H1 (cell line): ENCODE data around the gene ANKEF1. TPM values are rescaled to one million over a fixed set of nuclear protein-coding genes. Genes with fewer than 3 reads are reported as not detected.

Experiments
- CTCF ChIA-PET: fragments of 300-600 bp; sonication (Branson Sonifier 250); formaldehyde crosslinking; loops from one replicate; lab custom pipeline; 2021; ENCODE audit not compliant: partially characterized antibody; lab: Charles Lee
- POLR2A ChIA-PET: fragments of 300-600 bp; sonication (Branson Sonifier 250); formaldehyde crosslinking; loops from one replicate; lab custom pipeline; 2021; ENCODE audit warnings: inconsistent platforms; ENCODE audit not compliant: partially characterized antibody; lab: Charles Lee
- DNase-seq, 2 experiments: peaks; one replicate each; pipeline versions ENCODE4 v3.0.0 to v3.0.0-alpha.2; 2010 to 2022; ENCODE audit warnings: low spot score in 2 of 2, low read depth in 1 of 2, mixed read lengths in 1 of 2
- FAIRE-seq: peaks from 2 replicates; lab custom pipeline; 2011; peaks lifted over from hg19 to GRCh38; lab: Jason Lieb, UNC
- H2AFZ ChIP-seq: 2 replicates; pipeline ENCODE4 v1.8.1; 2012; ENCODE audit warnings: low read length, inconsistent platforms
- H2AK5ac ChIP-seq: 2 replicates; pipeline ENCODE4 v1.6.1; 2013; ENCODE audit warnings: low read depth, low read length
- H2BK120ac ChIP-seq: replicated peaks from 2 replicates; pipeline ENCODE3; 2013; ENCODE audit warnings: low read depth, low read length, inconsistent platforms
- H2BK12ac ChIP-seq: 2 replicates; pipeline ENCODE4 v1.6.1; 2013; ENCODE audit warnings: low read depth, low read length
- H2BK15ac ChIP-seq: 2 replicates; pipeline ENCODE4 v1.6.1; 2013; ENCODE audit warnings: low read length
- H2BK20ac ChIP-seq: 2 replicates; pipeline ENCODE4 v1.6.1; 2013; ENCODE audit warnings: low read length
- H2BK5ac ChIP-seq: 2 replicates; pipeline ENCODE4 v1.6.1; 2013; ENCODE audit warnings: low read depth, low read length
- H3K14ac ChIP-seq: 2 replicates; pipeline ENCODE4 v1.6.1; 2013; ENCODE audit warnings: inconsistent platforms; ENCODE audit not compliant: insufficient read length
- H3K18ac ChIP-seq: 2 replicates; pipeline ENCODE4 v1.6.1; 2013; ENCODE audit warnings: low read length; ENCODE audit errors: extremely low read depth
- H3K23ac ChIP-seq: 2 replicates; pipeline ENCODE4 v1.6.1; 2013; ENCODE audit warnings: inconsistent platforms; ENCODE audit not compliant: insufficient read length
- H3K23me2 ChIP-seq: 2 replicates; pipeline ENCODE4 v1.6.1; 2013; ENCODE audit warnings: low read depth, low read length
- H3K27ac ChIP-seq: 2 replicates; pipeline ENCODE4 v1.6.1; 2011; ENCODE audit warnings: low read depth, low read length, inconsistent platforms
- H3K27me3 ChIP-seq, 4 experiments: replicated peaks in 1 of 4; 1 replicate in 1 of 4; 2 replicates in 3 of 4; pipeline versions ENCODE4 v1.6.1 to v1.8.1; 2011 to 2013; ENCODE audit warnings: low read length in 3 of 4, mild to moderate bottlenecking in 3 of 4, inconsistent platforms in 2 of 4, mixed read lengths in 2 of 4, moderate library complexity in 1 of 4; ENCODE audit not compliant: control insufficient read depth in 3 of 4, insufficient read depth in 3 of 4; ENCODE audit errors: extremely low read depth in 1 of 4
- H3K36me3 ChIP-seq, 4 experiments: 2 replicates each; pipeline versions ENCODE4 v1.6.1 to v1.8.1; 2011 to 2013; ENCODE audit warnings: mild to moderate bottlenecking in 4 of 4, low read length in 3 of 4, moderate library complexity in 2 of 4, control low read depth in 1 of 4, inconsistent platforms in 1 of 4; ENCODE audit not compliant: insufficient read depth in 4 of 4, control insufficient read depth in 2 of 4
- H3K4ac ChIP-seq: replicated peaks from 2 replicates; pipeline ENCODE3; 2013; ENCODE audit warnings: low read length, low read depth, mixed read lengths, inconsistent platforms; ENCODE audit not compliant: insufficient read length
- H3K4me1 ChIP-seq, 4 experiments: replicated peaks in 1 of 4; 1 replicate in 1 of 4; 2 replicates in 3 of 4; pipeline versions ENCODE4 v1.6.1 to v1.8.1; 2011 to 2013; ENCODE audit warnings: low read length in 3 of 4, inconsistent platforms in 2 of 4, mixed read lengths in 1 of 4; ENCODE audit not compliant: insufficient read depth in 4 of 4, control insufficient read depth in 3 of 4
- H3K4me2 ChIP-seq, 2 experiments: 2 replicates each; pipeline versions ENCODE4 v1.6.1 to v1.8.1; 2011 to 2013; ENCODE audit warnings: low read depth in 2 of 2, low read length in 2 of 2, control low read depth in 1 of 2, inconsistent platforms in 1 of 2, mild to moderate bottlenecking in 1 of 2; ENCODE audit not compliant: insufficient read depth in 1 of 2
- H3K4me3 ChIP-seq, 4 experiments: fragments of 200-600, 300-600 bp in 1 of 4; sonication (generic), shearing (Covaris generic), sonication (Bioruptor Twin) in 1 of 4; 2 replicates each; pipeline versions ENCODE4 v1.5.1 to v1.8.1; 2011 to 2016; ENCODE audit warnings: low read length in 4 of 4, low read depth in 3 of 4, control low read depth in 2 of 4, inconsistent platforms in 2 of 4, mild to moderate bottlenecking in 2 of 4, mixed read lengths in 1 of 4, moderate library complexity in 1 of 4; ENCODE audit not compliant: insufficient read depth in 2 of 4; ENCODE audit errors: extremely low read depth in 1 of 4
- H3K56ac ChIP-seq: replicated peaks from 2 replicates; pipeline ENCODE3; 2013; ENCODE audit warnings: low read depth, mild to moderate bottlenecking, mixed read lengths, low read length, inconsistent platforms; ENCODE audit not compliant: insufficient read length
- H3K79me1 ChIP-seq: 2 replicates; pipeline ENCODE4 v1.6.1; 2013; ENCODE audit warnings: low read depth, low read length, control low read depth
- H3K79me2 ChIP-seq, 2 experiments: 2 replicates each; pipeline versions ENCODE4 v1.6.1 to v1.8.1; 2012 to 2013; ENCODE audit warnings: low read length in 2 of 2, mild to moderate bottlenecking in 2 of 2, inconsistent platforms in 1 of 2; ENCODE audit not compliant: insufficient read depth in 2 of 2, control insufficient read depth in 1 of 2
- H3K9ac ChIP-seq, 4 experiments: replicated peaks in 1 of 4; 1 replicate in 1 of 4; 2 replicates in 3 of 4; pipeline versions ENCODE4 v1.6.1 to v1.8.1; 2011 to 2013; ENCODE audit warnings: low read depth in 3 of 4, low read length in 3 of 4, control low read depth in 2 of 4, mild to moderate bottlenecking in 2 of 4, moderate library complexity in 2 of 4, inconsistent platforms in 1 of 4; ENCODE audit errors: extremely low read depth in 1 of 4
- H3K9me3 ChIP-seq, 2 experiments: 2 replicates each; pipeline versions ENCODE4 v1.6.1 to v1.8.1; 2012 to 2013; ENCODE audit warnings: mild to moderate bottlenecking in 2 of 2, moderate library complexity in 2 of 2, control low read depth in 1 of 2, inconsistent platforms in 1 of 2, low read depth in 1 of 2, low read length in 1 of 2, mixed read lengths in 1 of 2; ENCODE audit not compliant: insufficient read depth in 2 of 2
- H4K20me1 ChIP-seq, 2 experiments: replicated peaks in 1 of 2; 2 replicates each; pipeline versions ENCODE3 to v1.8.1; 2011 to 2013; ENCODE audit warnings: inconsistent platforms in 2 of 2, low read length in 2 of 2, mild to moderate bottlenecking in 1 of 2; ENCODE audit not compliant: insufficient read depth in 2 of 2, control insufficient read depth in 1 of 2
- H4K5ac ChIP-seq: 2 replicates; pipeline ENCODE4 v1.6.1; 2013; ENCODE audit warnings: low read length, low read depth, mixed read lengths, inconsistent platforms; ENCODE audit not compliant: insufficient read length
- H4K8ac ChIP-seq: 2 replicates; pipeline ENCODE4 v1.8.0; 2013; ENCODE audit warnings: mild to moderate bottlenecking, moderate library complexity, low read length, inconsistent platforms; ENCODE audit not compliant: insufficient read depth; ENCODE audit errors: extremely low read depth
- H4K91ac ChIP-seq: replicated peaks from 2 replicates; pipeline ENCODE3; 2013; ENCODE audit warnings: low read length, mixed read lengths, inconsistent platforms; ENCODE audit not compliant: insufficient read length
- ATF3 ChIP-seq: IDR thresholded peaks from 2 replicates; pipeline ENCODE4 v1.6.1; 2011; ENCODE audit warnings: low read depth, mild to moderate bottlenecking, low read length; ENCODE audit not compliant: insufficient read depth
- BRCA1 ChIP-seq: IDR thresholded peaks from 2 replicates; pipeline ENCODE4 v1.6.1; 2012; ENCODE audit warnings: low read depth, low read length, improper control_type of control experiment
- EP300 ChIP-seq, 2 experiments: IDR thresholded peaks; 1 replicate in 1 of 2; 2 replicates in 1 of 2; pipeline ENCODE4 v1.6.1; 2011 to 2012; ENCODE audit warnings: low read depth in 2 of 2, low read length in 2 of 2, mild to moderate bottlenecking in 2 of 2, borderline replicate concordance in 1 of 2, inconsistent platforms in 1 of 2, moderate library complexity in 1 of 2
- KDM1A ChIP-seq: fragments of 200-600, 300-600 bp; sonication (generic); IDR thresholded peaks from 2 replicates; pipeline ENCODE4 v1.7.1; 2016; ENCODE audit warnings: mild to moderate bottlenecking, low read length, borderline replicate concordance
- SIX5 ChIP-seq: IDR thresholded peaks from 2 replicates; pipeline ENCODE4 v1.6.1; 2011; ENCODE audit warnings: mild to moderate bottlenecking, low read depth, low read length
- WGBS, 2 experiments: shearing (Covaris generic) in 1 of 2; methylation state at CpG; one replicate each; pipeline versions ENCODE4 v1.1.6 to v1.1.7; 2013 to 2015; ENCODE audit warnings: low lambda C conversion rate in 2 of 2, mixed read lengths in 2 of 2, inconsistent platforms in 1 of 2, low coverage in 1 of 2, missing lambda C conversion rate in 1 of 2; ENCODE audit not compliant: insufficient replicate concordance in 2 of 2, insufficient coverage in 1 of 2, insufficient read length in 1 of 2; ENCODE audit errors: extremely low coverage in 1 of 2, missing lambda C conversion rate in 1 of 2; 5-methylcytosine and 5-hydroxymethylcytosine counted together
- polyA plus RNA-seq, 7 experiments: library from polyadenylated mRNA; depleted of rRNA in 3 of 7; stranded (reverse) in 5 of 7; unstranded in 2 of 7; fragments of >200 nt in 5 of 7; fragments of 200-250 nt in 2 of 7; gene quantifications; 1 replicate in 5 of 7; 2 replicates in 1 of 7; 4 replicates in 1 of 7; pipeline versions ENCODE4 v1.2.1 to v1.2.3, GENCODE V29; 2011 to 2013; ENCODE audit warnings: missing spikeins in 2 of 7, mixed read lengths in 2 of 7
- total RNA-seq: library from RNA; stranded (reverse); fragmentation: NEBNext Ultra II Directional; extraction: Animal tissue kit (Norgen Biotek cat#: 25700); gene quantifications from 2 replicates; pipeline ENCODE4 v1.2.1, GENCODE V29; 2021

Gene ANKEF1
- total and polyA plus RNA-seq, 2 of the 8 experiments (the other 6 are each of a cell fraction or from before 2014, with no cell fraction given): 2.8 to 10.0 TPM

- no peak overlapping the region for H3K27ac ChIP-seq
- H2AK5ac ChIP-seq: no peak overlapping the region
- H3K4me3 ChIP-seq: no peak overlapping the region
- DNase-seq (no peak), FAIRE-seq (no peak)
- no peak overlapping the region for H4K91ac ChIP-seq
- H3K14ac ChIP-seq: no peak overlapping the region
- no peak overlapping the region for H4K8ac ChIP-seq
- no peak overlapping the region for H2BK20ac ChIP-seq
- no peaks in the 10 kb centered on the region for H3K9me3 ChIP-seq
- TF ChIP-seq ATF3 (no peak), EP300 (IDR thresholded peaks at IDR 0.05; ENCODE audit: borderline replicate concordance in 1 of 2, low read depth in 2 of 2, low read length in 2 of 2) (no peak), KDM1A (no peak), SIX5 (no peak), BRCA1 (no peak)
- no peaks in the 10 kb centered on the region for H3K27me3 ChIP-seq
- H3K4me2 ChIP-seq: no peak overlapping the region
- H3K4me1 ChIP-seq: peaks cover 0 to 3% (median 1%) of the 10 kb centered on the region in 4 experiments; a peak in 2 of 7 replicates
- H3K18ac ChIP-seq: no peak overlapping the region
- no peak overlapping the region for H4K5ac ChIP-seq
- no peak overlapping the region for H2BK15ac ChIP-seq
- H3K23me2 ChIP-seq: no peaks in the 10 kb centered on the region
- no peaks in the 10 kb centered on the region for H3K79me2 ChIP-seq
- WGBS, 2 experiments: 90% methylated on average over 5 of the region's 5 CpGs; no CpG with 5 or more reads in 1 of the 2 experiments
- H3K79me1 ChIP-seq: no peaks in the 10 kb centered on the region
- H3K23ac ChIP-seq: no peak overlapping the region
- no peak overlapping the region for H2AFZ ChIP-seq
- CTCF ChIA-PET: no interaction called here
- H3K9ac ChIP-seq: no peak overlapping the region
- no peak overlapping the region for H2BK120ac ChIP-seq
- no peaks in the 10 kb centered on the region for H4K20me1 ChIP-seq
- POLR2A ChIA-PET: interaction anchor here (1.6 kb wide), 1 partner anchor 16 kb away, joined by 3 read pairs; no protein-coding TSS in a partner anchor
- no peak overlapping the region for H3K4ac ChIP-seq
- no peak overlapping the region for H3K56ac ChIP-seq
- H2BK12ac ChIP-seq: no peak overlapping the region
- H2BK5ac ChIP-seq: no peak overlapping the region
- peaks cover 0 to 6% (median 4%) of the 10 kb centered on the region in 4 experiments; a peak in 4 of 8 replicates for H3K36me3 ChIP-seq
These were observed 5.5 kb downstream of the ANKEF1 start for GRCh38 chr20:10040070-10040975.
